Smooth muscle cell (in vitro differentiated cells): Measurements from ENCODE around the gene PSMG1. TPM values are rescaled to one million over a fixed set of nuclear protein-coding genes. Genes with fewer than 3 reads are reported as not detected.
A peak's percentile ranks its signal among the peaks of the same experiment; 100 is the strongest.

ENCODE experiments used
- DNase-seq: peaks from one replicate; lab custom pipeline; 2025; ENCODE audit not compliant: unreplicated experiment; lab: John Stamatoyannopoulos, UW
- H2AFZ ChIP-seq: fragments of 200-600 bp; sonication (generic); 2 replicates; pipeline ENCODE4 v1.6.0; 2016; ENCODE audit warnings: antibody characterized with exemption, low read depth, mild to moderate bottlenecking
- H3F3A ChIP-seq: fragments of 200-600 bp; sonication (generic); 2 replicates; pipeline ENCODE4 v1.6.0; 2017; ENCODE audit warnings: antibody characterized with exemption, low read depth
- H3K27ac ChIP-seq: fragments of 200-600 bp; sonication (generic); 2 replicates; pipeline ENCODE4 v1.5.1; 2016; ENCODE audit warnings: low read depth, mild to moderate bottlenecking
- H3K27me3 ChIP-seq: fragments of 200-600 bp; sonication (generic); 2 replicates; pipeline ENCODE4 v1.6.1; 2016; ENCODE audit warnings: low read depth, mild to moderate bottlenecking
- H3K36me3 ChIP-seq: fragments of 200-600 bp; sonication (generic); 2 replicates; pipeline ENCODE4 v1.5.1; 2016; ENCODE audit warnings: low read depth
- H3K4me1 ChIP-seq: fragments of 200-600 bp; sonication (generic); 2 replicates; pipeline ENCODE4 v1.5.1; 2016; ENCODE audit warnings: low read depth
- H3K4me2 ChIP-seq: fragments of 200-600 bp; sonication (generic); 2 replicates; pipeline ENCODE4 v1.6.0; 2016; ENCODE audit warnings: mild to moderate bottlenecking
- H3K4me3 ChIP-seq: fragments of 200-600 bp; sonication (generic); 2 replicates; pipeline ENCODE4 v1.5.1; 2016; ENCODE audit warnings: mild to moderate bottlenecking
- H3K79me2 ChIP-seq: fragments of 200-600 bp; sonication (generic); 2 replicates; pipeline ENCODE4 v1.6.0; 2016; ENCODE audit warnings: low read depth, mild to moderate bottlenecking
- H3K9ac ChIP-seq: fragments of 200-600 bp; sonication (generic); 2 replicates; pipeline ENCODE4 v1.6.0; 2016; ENCODE audit warnings: low read depth
- H3K9me3 ChIP-seq: fragments of 200-600 bp; sonication (generic); replicated peaks from 2 replicates; pipeline ENCODE4 v1.5.1; 2016; ENCODE audit warnings: low read depth
- H4K20me1 ChIP-seq: fragments of 200-600 bp; sonication (generic); 2 replicates; pipeline ENCODE4 v1.6.0; 2016; ENCODE audit warnings: low read depth
- WGBS: methylation state at CpG from one replicate; pipeline ENCODE4 v1.1.7; 2016; ENCODE audit warnings: low lambda C conversion rate; 5-methylcytosine and 5-hydroxymethylcytosine counted together
- polyA plus RNA-seq: library from polyadenylated mRNA; unstranded; fragments of >200 nt; fragmentation: Nextera tagmentation; extraction: Ambion mirVana; gene quantifications from 2 replicates; pipeline ENCODE4 v1.2.1, GENCODE V29; 2016
- total RNA-seq: library from RNA; depleted of rRNA; stranded (reverse); fragments of >200 nt; gene quantifications from 2 replicates; pipeline ENCODE4 v1.2.3, GENCODE V29; 2014
- TF ChIP-seq, protein P1 (sequence below): fragments of 200-600 bp; sonication (generic); IDR thresholded peaks from 2 replicates; pipeline ENCODE4 v1.5.1; 2017; ENCODE audit warnings: borderline replicate concordance, mild to moderate bottlenecking, antibody characterized with exemption; ENCODE audit not compliant: insufficient read depth, poor library complexity, severe bottlenecking

The PSMG1 gene
- total and polyA plus RNA-seq, 2 experiments from 2014 or later, result 55.2 to 60.7 TPM

- Histone ChIP-seq H3K9me3 (no peaks in the 10 kb centered on the region), H3K27me3 (no peaks in the 10 kb centered on the region), H4K20me1 (peaks cover 3% of the 10 kb centered on the region), H3K9ac (no peak overlapping the region), H3K4me1 (peaks cover 23% of the 10 kb centered on the region), H3K36me3 (no peaks in the 10 kb centered on the region), H3K79me2 (peaks cover 10% of the 10 kb centered on the region), H3F3A (peaks cover 11% of the 10 kb centered on the region), H2AFZ (no peak overlapping the region), H3K4me2 (no peak overlapping the region), H3K27ac (no peak overlapping the region), H3K4me3 (no peak overlapping the region)
- TF ChIP-seq, protein P1, sequence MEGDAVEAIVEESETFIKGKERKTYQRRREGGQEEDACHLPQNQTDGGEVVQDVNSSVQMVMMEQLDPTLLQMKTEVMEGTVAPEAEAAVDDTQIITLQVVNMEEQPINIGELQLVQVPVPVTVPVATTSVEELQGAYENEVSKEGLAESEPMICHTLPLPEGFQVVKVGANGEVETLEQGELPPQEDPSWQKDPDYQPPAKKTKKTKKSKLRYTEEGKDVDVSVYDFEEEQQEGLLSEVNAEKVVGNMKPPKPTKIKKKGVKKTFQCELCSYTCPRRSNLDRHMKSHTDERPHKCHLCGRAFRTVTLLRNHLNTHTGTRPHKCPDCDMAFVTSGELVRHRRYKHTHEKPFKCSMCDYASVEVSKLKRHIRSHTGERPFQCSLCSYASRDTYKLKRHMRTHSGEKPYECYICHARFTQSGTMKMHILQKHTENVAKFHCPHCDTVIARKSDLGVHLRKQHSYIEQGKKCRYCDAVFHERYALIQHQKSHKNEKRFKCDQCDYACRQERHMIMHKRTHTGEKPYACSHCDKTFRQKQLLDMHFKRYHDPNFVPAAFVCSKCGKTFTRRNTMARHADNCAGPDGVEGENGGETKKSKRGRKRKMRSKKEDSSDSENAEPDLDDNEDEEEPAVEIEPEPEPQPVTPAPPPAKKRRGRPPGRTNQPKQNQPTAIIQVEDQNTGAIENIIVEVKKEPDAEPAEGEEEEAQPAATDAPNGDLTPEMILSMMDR, result no peak
- WGBS, result 79% methylated on average over 5 of the region's 5 CpGs
- DNase-seq, result no peak
These were observed 3.9 kb upstream of the PSMG1 start for GRCh38 chr21:39187141-39187540.

GRCh38 chr21:39186676-39187075 lies 3.4 kb upstream of the PSMG1 start:
- Histone ChIP-seq H3F3A (peaks cover 11% of the 10 kb centered on the region), H3K9ac (no peak overlapping the region), H3K27ac (peak overlapping the region; percentile 21), H3K36me3 (no peaks in the 10 kb centered on the region), H3K4me3 (no peak overlapping the region), H3K4me1 (peaks cover 27% of the 10 kb centered on the region), H3K79me2 (peaks cover 14% of the 10 kb centered on the region), H3K27me3 (no peaks in the 10 kb centered on the region), H3K4me2 (peak overlapping the region; percentile 20), H2AFZ (no peak overlapping the region), H3K9me3 (no peaks in the 10 kb centered on the region), H4K20me1 (peaks cover 8% of the 10 kb centered on the region)
- no peak for DNase-seq
- TF ChIP-seq, protein P1, result no peak

GRCh38 chr21:39185157-39185556 lies 1.9 kb upstream of the PSMG1 start:
- H3K4me1 ChIP-seq, result peaks cover 28% of the 10 kb centered on the region
- H3K9me3 ChIP-seq, result no peaks in the 10 kb centered on the region
- 91% methylated on average over 2 of the region's 2 CpGs for WGBS
- no peak overlapping the region for H2AFZ ChIP-seq
- no peak overlapping the region for H3K9ac ChIP-seq
- TF ChIP-seq, protein P1, result no peak
- H3K79me2 ChIP-seq, result peaks cover 30% of the 10 kb centered on the region
- DNase-seq, result no peak
- peaks cover 13% of the 10 kb centered on the region for H4K20me1 ChIP-seq
- H3K4me2 ChIP-seq, result peak overlapping the region; percentile 95
- no peaks in the 10 kb centered on the region for H3K27me3 ChIP-seq
- H3K4me3 ChIP-seq, result peak overlapping the region; percentile 70
- no peak overlapping the region for H3K27ac ChIP-seq
- H3K36me3 ChIP-seq, result no peaks in the 10 kb centered on the region
- peaks cover 11% of the 10 kb centered on the region for H3F3A ChIP-seq
